ENCODE measurements around the gene LRRC8D. TPM values are rescaled to one million over a fixed set of nuclear protein-coding genes. Genes with fewer than 3 reads are reported as not detected.

The LRRC8D gene
- total RNA-seq, 4 donors from 2014 or later, result 4.7 to 8.5 (median 6.5) TPM

GRCh38 chr1:89941110-89941766 is 120.4 kb downstream of the LRRC8D start:
- Histone ChIP-seq H3K27me3 (no peaks in the 10 kb centered on the region), H3K4me1 (peaks cover 5 to 38% (median 6%) of the 10 kb centered on the region in 3 donors), H3K9me3 (no peaks in the 10 kb centered on the region), H3K36me3 (no peaks in the 10 kb centered on the region), H3K4me3 (no peak overlapping the region), H3K27ac (no peak overlapping the region)
- TF ChIP-seq CTCF (IDR thresholded peaks at IDR 0.05) (no peak), POLR2AphosphoS5 (IDR thresholded peaks at IDR 0.05) (no peak), POLR2A (IDR thresholded peaks at IDR 0.05) (no peak), EP300 (IDR thresholded peaks at IDR 0.05) (no peak)
- 89 to 97% methylated on average over 5 of the region's 6 CpGs for WGBS, 2 donors (ENCODE audit: low coverage in 1 of 2)
- no peak for ATAC-seq

- Histone ChIP-seq H3K9me3 (no peaks in the 10 kb centered on the region), H3K36me3 (no peaks in the 10 kb centered on the region), H3K27me3 (no peaks in the 10 kb centered on the region), H3K27ac (no peak overlapping the region), H3K4me1 (peaks cover 5 to 38% (median 6%) of the 10 kb centered on the region in 3 donors), H3K4me3 (no peak overlapping the region)
- ATAC-seq, result no peak
- TF ChIP-seq CTCF (IDR thresholded peaks at IDR 0.05) (no peak), POLR2A (IDR thresholded peaks at IDR 0.05) (no peak), EP300 (IDR thresholded peaks at IDR 0.05) (no peak), POLR2AphosphoS5 (IDR thresholded peaks at IDR 0.05) (no peak)
- 88 to 92% methylated on average over 2 of the region's 2 CpGs for WGBS, 2 donors (ENCODE audit: low coverage in 1 of 2)
Measured at GRCh38 chr1:89942014-89942413, 121.2 kb downstream of the LRRC8D start.

- H3K27ac ChIP-seq, result no peak overlapping the region
- ATAC-seq, result no peak
Measured at GRCh38 chr1:89942825-89943658, 122.2 kb downstream of the LRRC8D start.

GRCh38 chr1:89943846-89944781 is 123.3 kb downstream of the LRRC8D start:
- H3K27ac ChIP-seq, result no peak overlapping the region
- TF ChIP-seq POLR2A (IDR thresholded peaks at IDR 0.05) (no peak), POLR2AphosphoS5 (IDR thresholded peaks at IDR 0.05) (no peak), CTCF (IDR thresholded peaks at IDR 0.05) (no peak), EP300 (IDR thresholded peaks at IDR 0.05) (no peak)
- H3K4me3 ChIP-seq, result no peak overlapping the region
- no peak for ATAC-seq
- H3K4me1 ChIP-seq, result peaks cover 5 to 22% (median 6%) of the 10 kb centered on the region in 3 donors
- 30 to 38% methylated on average over 5 of the region's 5 CpGs for WGBS, 2 donors (ENCODE audit: low coverage in 1 of 2)
- no peaks in the 10 kb centered on the region for H3K27me3 ChIP-seq
- no peaks in the 10 kb centered on the region for H3K9me3 ChIP-seq
- H3K36me3 ChIP-seq, result no peaks in the 10 kb centered on the region

More at GRCh38 chr1:89942825-89943658, 122.2 kb downstream of the LRRC8D start:
- TF ChIP-seq POLR2A (IDR thresholded peaks at IDR 0.05) (no peak), EP300 (IDR thresholded peaks at IDR 0.05) (no peak), POLR2AphosphoS5 (IDR thresholded peaks at IDR 0.05) (no peak), CTCF (IDR thresholded peaks at IDR 0.05) (no peak)
- no peak overlapping the region for H3K4me3 ChIP-seq
- H3K9me3 ChIP-seq, result no peaks in the 10 kb centered on the region
- 63 to 70% methylated on average over 3 to 8 of the region's 8 CpGs for WGBS, 2 donors (ENCODE audit: low coverage in 1 of 2)
- H3K4me1 ChIP-seq, result peaks cover 5 to 33% (median 6%) of the 10 kb centered on the region in 3 donors
- H3K36me3 ChIP-seq, result no peaks in the 10 kb centered on the region
- H3K27me3 ChIP-seq, result no peaks in the 10 kb centered on the region
